Calu3 (cell line): ENCODE data around the gene POP4. TPM values are rescaled to one million over a fixed set of nuclear protein-coding genes. Genes with fewer than 3 reads are reported as not detected.

ENCODE experiments used
- BruUV-seq: library from RNA; stranded (reverse); fragments of 400-500 nt; replicated peaks from 2 replicates; lab custom pipeline; 2021; lab: Mats Ljungman, UMichigan
- CTCF ChIA-PET: fragments of 300-600 bp; sonication (Branson Sonifier 250); formaldehyde crosslinking; loops from one replicate; lab custom pipeline; 2022; ENCODE audit warnings: antibody characterized with exemption; lab: Charles Lee
- DNase-seq: peaks from one replicate; pipeline ENCODE4 v3.0.0; 2022
- H3K27ac Mint-ChIP-seq: one replicate; pipeline ENCODE4 v1.8.0; 2022; ENCODE audit warnings: mixed read lengths; ENCODE audit not compliant: unreplicated experiment
- H3K27me3 Mint-ChIP-seq: one replicate; pipeline ENCODE4 v1.8.0; 2022; ENCODE audit warnings: mixed read lengths; ENCODE audit not compliant: unreplicated experiment
- H3K36me3 Mint-ChIP-seq: one replicate; pipeline ENCODE4 v1.8.0; 2022; ENCODE audit warnings: mild to moderate bottlenecking, moderate library complexity, mixed read lengths; ENCODE audit not compliant: insufficient read depth, unreplicated experiment
- H3K4me1 Mint-ChIP-seq: one replicate; pipeline ENCODE4 v1.8.0; 2022; ENCODE audit warnings: mild to moderate bottlenecking, low read depth, mixed read lengths; ENCODE audit not compliant: unreplicated experiment
- H3K4me3 Mint-ChIP-seq: one replicate; pipeline ENCODE4 v1.8.0; 2022; ENCODE audit warnings: mild to moderate bottlenecking, low read depth, moderate library complexity, mixed read lengths; ENCODE audit not compliant: unreplicated experiment
- H3K9me3 Mint-ChIP-seq: one replicate; pipeline ENCODE4 v1.8.0; 2022; ENCODE audit warnings: low read depth, mixed read lengths; ENCODE audit not compliant: unreplicated experiment
- CTCF ChIP-seq: fragments of 200-600 bp; IDR thresholded peaks from one replicate; pipeline ENCODE4 v1.8.0; 2022; ENCODE audit warnings: antibody characterized with exemption; ENCODE audit not compliant: unreplicated experiment
- intact Hi-C: fragments of 100-400 bp; cut with micrococcal nuclease; formaldehyde crosslinking; loops from one replicate; pipeline ENCODE4 v1.10.0; 2022; ENCODE audit not compliant: unreplicated experiment
- total RNA-seq: library from RNA; stranded (reverse); gene quantifications from 2 replicates; pipeline ENCODE4 v1.2.3, GENCODE V29; 2022

The POP4 gene
- total RNA-seq, 1 experiment from 2014 or later = 72.9 TPM

- DNase-seq = no peak
- BruUV-seq = no TSS peak
- Mint-ChIP-seq H3K27me3 (no peaks in the 10 kb centered on the region), H3K27ac (no peak overlapping the region), H3K36me3 (peaks cover 18% of the 10 kb centered on the region), H3K9me3 (no peaks in the 10 kb centered on the region), H3K4me3 (no peak overlapping the region), H3K4me1 (no peaks in the 10 kb centered on the region)
- CTCF ChIA-PET = interaction anchor here (1.4 to 2.4 kb wide), 2 partner anchors 62 to 107 kb away, joined by 4 to 16 read pairs; no protein-coding TSS in a partner anchor
- TF ChIP-seq CTCF = no peak
- intact Hi-C loops = loop anchor here (1.0 kb wide), 2 partner anchors 82 to 107 kb away; no protein-coding TSS in a partner anchor
Measured at GRCh38 chr19:29609636-29610035, 3.6 kb downstream of the POP4 start.

GRCh38 chr19:29610213-29610573 lies 4.1 kb downstream of the POP4 start:
- TF ChIP-seq CTCF = no peak
- CTCF ChIA-PET = interaction anchor here (1.0 to 2.4 kb wide), 4 partner anchors 59 to 120 kb away, joined by 3 to 16 read pairs (median 4); no protein-coding TSS in a partner anchor
- no peaks in the 10 kb centered on the region for H3K4me1 Mint-ChIP-seq
- BruUV-seq = no TSS peak
- H3K4me3 Mint-ChIP-seq = no peak overlapping the region
- DNase-seq = no peak
- intact Hi-C loops = loop anchor here (1.0 kb wide), 2 partner anchors 81 to 106 kb away; no protein-coding TSS in a partner anchor
- H3K27me3 Mint-ChIP-seq = no peaks in the 10 kb centered on the region
- no peaks in the 10 kb centered on the region for H3K9me3 Mint-ChIP-seq
- H3K36me3 Mint-ChIP-seq = peaks cover 22% of the 10 kb centered on the region
- no peak overlapping the region for H3K27ac Mint-ChIP-seq

GRCh38 chr19:29610574-29611271 lies 4.6 kb downstream of the POP4 start:
- Mint-ChIP-seq H3K9me3 (no peaks in the 10 kb centered on the region), H3K4me3 (no peak overlapping the region), H3K27me3 (no peaks in the 10 kb centered on the region), H3K36me3 (peaks cover 22% of the 10 kb centered on the region), H3K27ac (no peak overlapping the region), H3K4me1 (no peaks in the 10 kb centered on the region)
- BruUV-seq = no TSS peak
- DNase-seq = peak; percentile 81
- intact Hi-C loops = loop anchor here (1.0 kb wide), 2 partner anchors 81 to 106 kb away; no protein-coding TSS in a partner anchor
- TF ChIP-seq CTCF = peak; percentile 69
- CTCF ChIA-PET = interaction anchor here (1.0 to 2.4 kb wide), 4 partner anchors 58 to 120 kb away, joined by 3 to 16 read pairs (median 4); no protein-coding TSS in a partner anchor

- BruUV-seq = no TSS peak
- peaks cover 18% of the 10 kb centered on the region for H3K36me3 Mint-ChIP-seq
- H3K9me3 Mint-ChIP-seq = no peaks in the 10 kb centered on the region
- no peak for TF ChIP-seq CTCF
- intact Hi-C loops = no loop called here
- CTCF ChIA-PET = interaction anchor here (1.2 to 1.4 kb wide), 2 partner anchors 13 to 104 kb away, joined by 3 to 5 read pairs; no protein-coding TSS in a partner anchor
- H3K4me3 Mint-ChIP-seq = no peak overlapping the region
- H3K27me3 Mint-ChIP-seq = no peaks in the 10 kb centered on the region
- no peak for DNase-seq
- no peak overlapping the region for H3K27ac Mint-ChIP-seq
- no peaks in the 10 kb centered on the region for H3K4me1 Mint-ChIP-seq
Measured at GRCh38 chr19:29612121-29612520, 6.0 kb downstream of the POP4 start.
